Measurements from ENCODE around the gene USH1C. TPM values are rescaled to one million over a fixed set of nuclear protein-coding genes. Genes with fewer than 3 reads are reported as not detected.

USH1C gene
- total and polyA plus RNA-seq, 9 of the 15 experiments (the other 6 are each of a cell fraction or from before 2014, with no cell fraction given) = 0.04 TPM; not detected in 8

DNA sequence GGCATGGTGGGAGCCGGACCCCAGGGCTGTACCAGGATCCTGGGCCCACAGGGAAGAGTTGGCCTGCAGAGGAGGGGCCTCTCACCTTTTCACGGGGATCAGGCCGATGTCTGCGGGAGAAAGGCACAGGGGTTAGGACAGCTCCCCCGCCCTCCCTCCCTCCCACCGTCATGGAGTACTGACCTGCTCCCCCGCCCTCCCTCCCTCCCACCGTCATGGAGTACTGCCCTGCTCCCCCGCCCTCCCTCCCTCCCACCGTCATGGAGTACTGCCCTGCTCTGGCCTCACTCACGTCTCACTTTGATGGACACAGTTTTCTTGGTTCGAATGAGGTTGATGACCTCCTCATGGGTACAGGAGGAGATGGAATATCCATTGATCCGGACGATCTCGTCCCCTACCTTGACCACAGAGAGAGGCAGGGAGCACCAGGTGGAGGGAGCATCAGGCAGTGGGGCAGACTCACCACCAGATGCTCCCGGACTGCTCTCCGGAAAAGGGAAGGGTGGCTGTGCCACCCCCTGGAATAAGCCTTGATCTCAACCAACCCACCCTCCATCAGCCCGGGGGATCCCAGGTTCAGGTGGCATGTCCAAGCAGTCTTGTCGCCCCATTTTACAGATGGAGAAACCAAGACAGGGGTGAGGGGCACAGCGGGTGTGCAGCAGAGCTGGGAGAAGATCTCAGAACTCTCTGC lies 17.1 kb downstream of the USH1C start (continued):
- TF ChIP-seq, protein P1, sequence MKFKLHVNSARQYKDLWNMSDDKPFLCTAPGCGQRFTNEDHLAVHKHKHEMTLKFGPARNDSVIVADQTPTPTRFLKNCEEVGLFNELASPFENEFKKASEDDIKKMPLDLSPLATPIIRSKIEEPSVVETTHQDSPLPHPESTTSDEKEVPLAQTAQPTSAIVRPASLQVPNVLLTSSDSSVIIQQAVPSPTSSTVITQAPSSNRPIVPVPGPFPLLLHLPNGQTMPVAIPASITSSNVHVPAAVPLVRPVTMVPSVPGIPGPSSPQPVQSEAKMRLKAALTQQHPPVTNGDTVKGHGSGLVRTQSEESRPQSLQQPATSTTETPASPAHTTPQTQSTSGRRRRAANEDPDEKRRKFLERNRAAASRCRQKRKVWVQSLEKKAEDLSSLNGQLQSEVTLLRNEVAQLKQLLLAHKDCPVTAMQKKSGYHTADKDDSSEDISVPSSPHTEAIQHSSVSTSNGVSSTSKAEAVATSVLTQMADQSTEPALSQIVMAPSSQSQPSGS (CRISPR knock-in tag; IDR thresholded peaks at IDR 0.05) = no peak
- no peak for TF ChIP-seq SAFB2 (IDR thresholded peaks at IDR 0.05; ENCODE audit: borderline replicate concordance, low read depth, low read length, severe bottlenecking)
- TF ChIP-seq MCM5 (IDR thresholded peaks at IDR 0.05; ENCODE audit: low read depth) = no peak
- no peak for TF ChIP-seq FOXK2 (conservative IDR thresholded peaks at IDR 0.05 in 1 of 2, IDR thresholded peaks at IDR 0.05 in 1 of 2; ENCODE audit: low read depth in 2 of 2)
- no peak for TF ChIP-seq JUN (IDR thresholded peaks at IDR 0.05; ENCODE audit: borderline replicate concordance, low read depth, low read length)
- no peak for TF ChIP-seq JUN (CRISPR knock-in tag; IDR thresholded peaks at IDR 0.05; ENCODE audit: borderline replicate concordance)

DNA sequence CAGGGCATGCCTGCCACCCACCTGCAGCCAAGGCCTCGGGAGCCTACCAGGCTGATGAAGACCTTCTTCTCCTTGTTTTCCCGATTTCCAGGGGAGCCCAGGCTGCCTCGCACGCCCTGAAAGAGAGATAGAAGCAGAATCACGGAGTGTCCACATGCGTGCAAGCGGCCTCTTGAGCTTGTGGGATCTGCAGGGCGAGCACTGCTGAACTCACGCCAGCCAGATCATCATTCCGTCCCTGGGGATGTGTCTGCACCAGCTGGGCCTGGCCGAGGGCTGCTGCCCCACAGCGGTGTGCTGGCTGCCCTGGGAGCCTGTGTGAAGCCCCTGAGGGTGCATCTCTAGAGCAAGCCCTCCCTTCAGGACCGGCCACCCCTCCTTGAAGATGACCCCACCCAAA lies 17.9 kb downstream of the USH1C start:
- DNase-seq (ENCODE audit: extremely low read depth in 1 of 4, low spot score in 3 of 4) (no peak), FAIRE-seq (no peak), ATAC-seq (no peak)
- Histone ChIP-seq H3K4me3 (no peak overlapping the region), H3K27me3 (ENCODE audit: control insufficient read depth in 2 of 2, insufficient read depth in 2 of 2, low read length in 2 of 2) (peaks cover 18 to 80% of the 10 kb centered on the region in 2 experiments; a peak in 4 of 5 replicates), H3K4me2 (ENCODE audit: insufficient read depth, low read length) (no peak overlapping the region), H3K9ac (ENCODE audit: insufficient read depth in 1 of 2, low read depth in 2 of 2, low read length in 2 of 2) (no peak overlapping the region), H3K27ac (ENCODE audit: extremely low read depth, low read depth, low read length) (no peak overlapping the region), H3K4me1 (replicated peaks in 1 of 2; ENCODE audit: control insufficient read depth in 2 of 2, insufficient read depth in 2 of 2, low read length in 2 of 2) (peaks cover 0 to 4% of the 10 kb centered on the region in 2 experiments; a peak in 3 of 5 replicates), H4K20me1 (replicated peaks; ENCODE audit: control insufficient read depth, insufficient read depth, low read length) (peaks cover 3% of the 10 kb centered on the region; the same call in 1 of the 2 replicates), H2AFZ (ENCODE audit: low read depth, low read length) (no peak overlapping the region), H3K9me1 (ENCODE audit: control insufficient read depth, insufficient read depth, low read length) (no peaks in the 10 kb centered on the region), H3K79me2 (ENCODE audit: control insufficient read depth, insufficient read depth, low read length) (no peaks in the 10 kb centered on the region), H3K9me3 (replicated peaks; ENCODE audit: control insufficient read depth, insufficient read depth, low read depth, low read length) (no peaks in the 10 kb centered on the region), H3K36me3 (ENCODE audit: control insufficient read depth, insufficient read depth, low read length) (no peaks in the 10 kb centered on the region)
- BruUV-seq (replicated peaks) = no TSS peak
- intact Hi-C loops (cut with micrococcal nuclease) = no loop called here
- WGBS (ENCODE audit: insufficient coverage, low coverage, missing lambda C conversion rate) = 3% methylated on average over 11 of the region's 13 CpGs
- POLR2A ChIA-PET = interaction anchor here (0.6 kb wide), 1 partner anchor 155 kb away, joined by 4 read pairs; no protein-coding TSS in a partner anchor
- in situ Hi-C loops (cut with MboI) = loop anchor here (10.0 kb wide), 2 partner anchors 132 to 292 kb away; no protein-coding TSS in a partner anchor
- CTCF ChIA-PET (ENCODE audit: low intra/inter-chr PET ratio) = no interaction called here
- TF ChIP-seq ZNF134 (CRISPR knock-in tag; conservative IDR thresholded peaks at IDR 0.05) (no peak), ESRRB (CRISPR knock-in tag; IDR thresholded peaks at IDR 0.05; ENCODE audit: borderline replicate concordance) (no peak), RBBP5 (IDR thresholded peaks at IDR 0.05; ENCODE audit: borderline replicate concordance, insufficient read depth, low read length, poor library complexity, severe bottlenecking) (no peak), NCOR1 (IDR thresholded peaks at IDR 0.05) (no peak), CBX8 (IDR thresholded peaks at IDR 0.05; ENCODE audit: borderline replicate concordance, extremely low read depth, low read depth, low read length, poor library complexity, severe bottlenecking) (no peak), ZSCAN29 (IDR thresholded peaks at IDR 0.05) (no peak), KDM1A (IDR thresholded peaks at IDR 0.05) (no peak), KLF16 (IDR thresholded peaks at IDR 0.05) (no peak), TCF7 (IDR thresholded peaks at IDR 0.05; ENCODE audit: borderline replicate concordance) (no peak), EZH2 (IDR thresholded peaks at IDR 0.05; ENCODE audit: borderline replicate concordance, low read depth, low read length) (no peak), ATF1 (CRISPR knock-in tag; IDR thresholded peaks at IDR 0.05) (no peak), ATF1 (tag; IDR thresholded peaks at IDR 0.05) (no peak), CBX5 (IDR thresholded peaks at IDR 0.05; ENCODE audit: borderline replicate concordance, low read depth) (no peak), DDX20 (tag; IDR thresholded peaks at IDR 0.05; ENCODE audit: low read depth) (no peak)
- TF ChIP-seq, protein P2, sequence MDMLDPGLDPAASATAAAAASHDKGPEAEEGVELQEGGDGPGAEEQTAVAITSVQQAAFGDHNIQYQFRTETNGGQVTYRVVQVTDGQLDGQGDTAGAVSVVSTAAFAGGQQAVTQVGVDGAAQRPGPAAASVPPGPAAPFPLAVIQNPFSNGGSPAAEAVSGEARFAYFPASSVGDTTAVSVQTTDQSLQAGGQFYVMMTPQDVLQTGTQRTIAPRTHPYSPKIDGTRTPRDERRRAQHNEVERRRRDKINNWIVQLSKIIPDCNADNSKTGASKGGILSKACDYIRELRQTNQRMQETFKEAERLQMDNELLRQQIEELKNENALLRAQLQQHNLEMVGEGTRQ (CRISPR knock-in tag; IDR thresholded peaks at IDR 0.05) = no peak
